C1 segment of cervical spinal cord (tissue), 14 donors: ENCODE results near the gene CROCC.
"Not testable (repeated sequence)": the region's sequence is repeated elsewhere in the genome, so short reads cannot be mapped to it uniquely, and the experiment has no call there.

ENCODE experiments used
- DNase-seq, 14 donors: peaks; one replicate each; lab custom pipeline; 2025; lab: John Stamatoyannopoulos, UW

CROCC gene

DNA sequence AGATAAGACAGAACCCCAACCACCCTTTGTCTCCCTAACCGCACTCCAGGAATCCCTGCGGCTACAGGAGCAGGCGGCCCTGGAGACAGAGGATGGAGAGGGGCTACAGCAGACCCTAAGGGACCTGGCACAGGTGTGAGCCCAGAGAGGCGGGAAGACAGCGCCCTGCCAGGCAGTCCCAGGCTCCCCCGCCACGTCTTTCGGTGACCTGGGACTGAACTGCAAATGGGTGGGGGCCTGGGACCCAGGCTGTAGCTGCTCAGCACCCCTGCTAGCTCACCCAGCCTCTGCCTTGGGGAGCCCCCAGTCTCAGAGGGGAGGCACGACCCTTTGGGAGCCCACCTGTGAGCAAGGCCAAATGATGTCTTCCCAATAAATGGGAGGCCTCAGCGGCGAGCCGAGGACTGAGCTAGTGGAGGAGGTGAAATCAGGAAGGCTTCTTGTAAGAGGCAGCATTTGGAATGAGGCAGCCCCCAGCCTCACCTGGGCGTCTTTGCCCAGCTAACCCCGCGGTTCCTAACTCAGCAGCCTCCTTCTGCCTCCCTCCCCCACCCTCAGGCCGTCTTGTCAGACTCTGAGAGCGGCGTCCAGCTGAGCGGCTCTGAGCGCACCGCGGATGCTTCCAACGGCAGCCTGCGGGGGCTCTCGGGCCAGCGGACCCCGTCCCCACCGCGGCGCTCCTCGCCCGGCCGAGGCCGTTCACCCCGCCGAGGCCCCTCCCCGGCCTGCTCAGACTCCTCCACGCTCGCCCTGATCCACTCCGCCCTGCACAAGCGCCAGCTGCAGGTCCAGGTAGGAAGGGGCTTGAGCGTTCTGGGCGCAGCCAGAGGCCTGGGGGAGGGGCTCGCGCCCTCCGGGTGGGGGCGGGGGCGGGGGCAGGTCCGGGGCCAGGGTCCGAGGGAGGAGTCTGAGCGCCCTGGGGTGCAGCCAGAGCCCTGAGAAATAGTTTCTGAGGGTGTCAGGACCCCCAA is 16.9 kb downstream of the CROCC start:
- DNase-seq: no peak

DNA sequence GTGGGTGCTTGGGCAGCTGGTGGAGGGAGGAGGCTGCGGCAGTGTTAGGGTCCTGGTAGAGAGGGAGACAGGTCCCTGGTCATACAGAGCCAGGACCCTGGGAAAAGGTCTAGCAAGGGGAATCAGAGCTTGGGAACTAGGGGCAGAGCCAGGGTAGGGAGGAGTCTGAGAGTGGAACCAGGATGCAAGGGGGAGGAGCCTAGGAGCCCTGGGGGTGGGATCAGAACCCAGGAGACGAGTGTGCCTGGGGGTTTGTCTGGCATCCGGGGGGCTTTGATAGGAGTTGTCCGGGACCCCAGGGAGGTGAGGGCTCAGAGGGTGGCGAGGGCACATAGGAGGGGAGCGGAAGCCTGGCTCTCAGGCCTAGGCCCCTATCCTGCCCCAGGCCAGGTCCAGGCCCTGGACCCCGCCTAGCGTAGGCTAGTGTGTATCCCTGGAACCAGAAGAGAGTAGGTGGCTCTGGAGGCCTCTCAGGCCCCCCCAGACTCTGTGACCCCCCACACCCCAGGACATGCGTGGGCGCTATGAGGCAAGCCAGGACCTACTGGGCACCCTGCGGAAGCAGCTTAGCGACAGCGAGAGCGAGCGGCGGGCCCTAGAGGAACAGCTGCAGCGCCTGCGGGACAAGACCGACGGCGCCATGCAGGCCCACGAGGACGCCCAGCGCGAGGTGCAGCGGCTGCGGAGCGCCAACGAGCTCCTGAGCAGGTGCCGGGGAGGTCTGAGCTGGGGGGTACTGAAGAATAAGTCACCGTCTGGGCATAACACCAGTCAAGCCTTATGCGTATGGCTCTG is 17.9 kb downstream of the CROCC start:
- DNase-seq: not testable (repeated sequence)

- no peak for DNase-seq
These were observed 22.3 kb downstream of the CROCC start for GRCh38 chr1:16944038-16944437.

GRCh38 chr1:16945512-16945911 is 23.8 kb downstream of the CROCC start:
- not testable (repeated sequence) for DNase-seq

GRCh38 chr1:16946185-16946584 is 24.5 kb downstream of the CROCC start:
- DNase-seq: not testable (repeated sequence)

DNA sequence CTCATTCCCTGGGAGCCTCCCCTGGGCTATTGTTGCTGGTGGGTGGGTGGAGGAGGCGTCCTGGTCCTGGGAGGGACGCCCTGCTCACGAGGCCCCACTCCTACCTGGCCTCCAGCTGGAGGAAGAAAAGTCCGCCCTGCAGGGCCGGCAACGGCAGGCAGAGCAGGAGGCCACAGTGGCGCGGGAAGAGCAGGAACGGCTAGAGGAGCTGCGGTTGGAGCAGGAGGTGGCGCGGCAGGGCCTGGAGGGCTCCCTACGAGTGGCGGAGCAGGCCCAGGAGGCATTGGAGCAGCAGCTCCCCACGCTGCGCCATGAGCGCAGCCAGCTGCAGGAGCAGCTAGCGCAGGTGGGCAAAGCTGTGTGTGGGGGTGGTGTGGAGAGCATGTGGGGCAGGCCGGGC is 24.9 kb downstream of the CROCC start:
- no peak for DNase-seq

DNA sequence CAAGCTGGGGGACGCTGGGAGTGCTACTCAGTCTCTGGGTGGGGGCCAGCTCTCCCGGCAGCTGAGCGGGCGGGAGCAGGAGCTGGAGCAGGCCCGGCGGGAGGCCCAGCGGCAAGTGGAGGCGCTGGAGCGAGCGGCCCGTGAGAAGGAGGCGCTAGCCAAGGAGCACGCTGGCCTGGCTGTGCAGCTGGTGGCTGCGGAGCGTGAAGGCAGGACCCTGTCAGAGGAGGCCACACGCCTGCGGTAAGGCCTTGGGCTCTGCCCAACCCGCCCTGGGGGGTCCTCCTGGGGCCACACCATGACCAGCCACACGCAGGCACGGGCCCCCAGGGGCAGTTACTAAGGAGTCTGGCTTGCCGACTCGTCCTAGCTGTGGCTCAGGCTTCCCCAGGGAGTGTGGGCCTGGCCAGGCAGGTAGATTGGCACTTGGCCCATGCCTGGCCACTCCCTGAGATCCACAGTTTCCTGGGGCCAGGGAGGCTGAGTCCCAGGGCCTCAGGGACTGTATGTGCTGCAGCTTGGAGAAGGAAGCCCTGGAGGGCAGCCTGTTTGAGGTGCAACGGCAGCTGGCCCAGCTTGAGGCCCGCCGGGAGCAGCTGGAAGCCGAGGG is 26.7 kb downstream of the CROCC start:
- not testable (repeated sequence) for DNase-seq

DNA sequence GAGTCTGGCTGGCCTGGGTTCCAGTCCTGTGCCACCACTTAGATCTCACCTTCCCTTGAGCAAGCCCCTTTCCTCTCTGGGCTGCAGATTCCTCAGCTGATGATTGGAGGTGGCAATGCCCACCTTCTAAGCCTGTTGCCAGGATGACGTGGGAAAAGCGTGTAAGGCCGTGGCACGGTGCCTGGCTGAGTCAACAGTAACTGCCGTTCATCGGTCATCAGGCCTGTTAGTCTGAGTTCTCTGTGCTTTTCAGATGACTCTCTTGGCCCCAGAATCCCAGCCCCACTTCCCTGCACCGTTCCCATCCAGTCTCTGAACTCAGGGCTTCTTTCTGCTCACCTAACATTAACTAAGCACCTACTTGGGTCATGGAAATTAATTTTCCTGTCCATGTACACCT is 27.3 kb downstream of the CROCC start:
- not testable (repeated sequence) for DNase-seq

- DNase-seq: not testable (repeated sequence)
These were observed 30.6 kb downstream of the CROCC start for GRCh38 chr1:16952376-16952775.

DNA sequence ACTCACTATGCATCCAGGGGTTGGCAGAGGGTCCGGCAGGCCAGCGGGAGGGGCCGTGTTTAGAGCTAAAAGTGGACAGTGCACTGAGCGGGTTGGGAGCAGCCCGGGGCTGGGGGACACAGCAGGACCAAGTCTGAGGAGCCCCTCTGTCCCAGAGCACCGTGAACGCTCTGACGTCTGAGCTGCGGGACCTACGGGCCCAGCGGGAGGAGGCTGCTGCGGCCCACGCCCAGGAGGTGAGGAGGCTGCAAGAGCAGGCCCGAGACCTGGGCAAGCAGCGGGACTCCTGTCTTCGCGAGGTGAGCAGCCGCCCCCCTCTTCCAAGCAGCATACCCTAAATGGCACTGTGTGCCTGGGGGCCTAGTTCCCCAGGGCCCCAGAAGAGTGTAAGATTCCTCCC is 32.8 kb downstream of the CROCC start:
- DNase-seq: no peak

DNA sequence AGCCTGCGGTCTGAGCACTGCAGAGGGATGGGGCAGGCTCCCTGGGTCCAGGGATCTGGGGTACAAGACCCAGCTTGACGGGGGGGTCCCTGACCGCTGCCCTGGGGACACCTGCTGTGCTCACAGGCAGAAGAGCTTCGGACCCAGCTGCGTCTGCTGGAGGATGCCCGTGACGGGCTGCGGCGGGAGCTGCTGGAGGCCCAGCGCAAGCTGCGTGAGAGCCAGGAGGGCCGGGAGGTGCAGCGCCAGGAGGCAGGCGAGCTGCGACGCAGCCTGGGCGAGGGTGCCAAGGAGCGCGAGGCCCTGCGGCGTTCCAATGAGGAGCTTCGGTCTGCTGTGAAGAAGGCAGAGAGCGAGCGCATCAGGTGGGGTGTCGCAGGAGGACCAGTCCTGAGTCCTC is 33.5 kb downstream of the CROCC start:
- no peak for DNase-seq

GRCh38 chr1:16956775-16957174 is 35.0 kb downstream of the CROCC start:
- DNase-seq: no peak

- DNase-seq: no peak
These were observed 36.0 kb downstream of the CROCC start for GRCh38 chr1:16957731-16958130.

DNA sequence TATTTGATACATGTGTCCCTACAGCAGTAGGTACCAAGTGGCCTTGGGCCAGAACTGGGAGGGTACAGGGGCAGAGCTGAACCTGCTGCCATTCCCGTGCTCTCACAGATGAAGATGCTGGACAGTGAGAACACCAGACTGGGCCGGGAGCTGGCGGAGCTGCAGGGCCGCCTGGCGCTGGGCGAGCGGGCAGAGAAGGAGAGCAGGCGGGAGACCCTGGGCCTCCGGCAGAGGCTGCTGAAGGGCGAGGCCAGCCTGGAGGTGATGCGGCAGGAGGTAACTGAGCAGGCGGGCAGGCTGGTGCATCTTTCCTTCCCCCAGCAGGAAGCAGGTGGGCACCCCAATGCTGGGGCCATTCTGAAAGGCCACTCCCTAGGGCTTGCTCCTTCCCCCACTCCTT is 36.7 kb downstream of the CROCC start:
- DNase-seq: no peak

DNA sequence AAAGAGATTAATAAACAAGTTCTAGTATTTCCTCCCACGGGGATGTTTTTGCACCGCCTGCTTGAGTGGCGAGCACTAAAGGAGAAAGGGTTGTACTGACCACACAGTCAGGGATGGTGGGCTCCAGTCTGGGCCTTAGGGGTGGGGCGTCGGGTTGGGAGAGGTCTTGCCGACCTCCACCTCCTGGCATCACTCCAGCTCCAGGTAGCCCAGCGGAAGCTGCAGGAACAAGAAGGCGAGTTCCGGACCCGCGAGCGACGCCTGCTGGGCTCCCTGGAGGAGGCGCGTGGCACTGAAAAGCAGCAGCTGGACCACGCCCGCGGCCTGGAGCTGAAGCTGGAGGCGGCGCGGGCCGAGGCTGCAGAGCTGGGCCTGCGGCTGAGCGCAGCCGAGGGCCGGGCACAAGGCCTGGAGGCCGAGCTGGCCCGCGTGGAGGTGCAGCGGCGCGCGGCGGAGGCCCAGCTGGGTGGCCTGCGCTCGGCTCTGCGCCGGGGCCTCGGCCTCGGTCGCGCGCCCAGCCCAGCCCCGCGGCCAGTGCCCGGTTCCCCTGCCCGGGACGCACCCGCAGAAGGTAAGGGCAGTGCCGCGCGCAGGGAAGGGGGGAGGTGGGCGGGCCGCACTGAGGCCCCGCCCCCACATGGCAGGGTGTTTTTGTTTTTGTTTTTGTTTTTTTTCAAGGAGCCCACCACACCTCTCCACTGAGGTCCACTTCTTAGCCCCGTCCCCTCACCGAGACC is 39.0 kb downstream of the CROCC start:
- DNase-seq: peak in 6 of 14 donors; percentile 7 to 56 (median 18)

DNA sequence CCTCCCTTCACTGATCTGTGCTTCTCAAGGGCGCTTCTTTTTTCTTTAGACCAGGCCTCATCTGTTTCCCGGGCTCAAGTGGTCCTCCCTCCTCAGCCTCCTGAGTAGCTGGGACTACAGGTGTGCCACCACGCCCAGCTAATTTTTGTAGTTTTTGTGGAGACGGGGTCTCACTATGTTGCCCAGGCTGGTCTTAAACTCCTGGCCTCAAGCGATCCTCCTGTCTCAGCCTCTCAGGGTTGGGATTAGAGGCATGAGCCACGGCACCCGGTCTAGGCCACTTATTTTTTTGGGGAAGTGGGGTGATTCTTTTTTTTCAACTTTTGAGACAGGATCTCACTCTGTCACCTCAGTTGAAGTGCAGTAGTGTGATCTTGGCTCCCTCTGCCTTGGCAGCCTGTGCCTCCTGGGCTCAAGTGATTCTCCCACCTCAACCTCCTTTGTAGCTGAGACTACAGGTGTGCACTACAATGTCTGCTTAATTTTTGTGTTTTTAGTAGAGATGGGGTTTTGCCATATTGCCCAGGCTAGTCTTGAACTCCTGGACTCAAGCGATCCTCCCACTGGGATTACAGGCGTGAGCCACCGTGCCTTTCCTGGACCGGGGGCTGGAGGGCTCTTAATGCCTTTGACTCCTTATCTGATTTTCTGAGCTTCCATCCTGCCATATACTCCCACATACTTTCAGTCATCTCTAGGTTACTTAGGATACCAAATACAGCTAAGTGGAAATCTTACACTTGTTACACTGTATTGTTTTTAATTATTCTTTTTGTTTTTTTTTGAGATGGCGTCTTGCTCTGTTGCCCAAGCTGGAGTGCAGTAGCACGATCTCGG is 39.8 kb downstream of the CROCC start:
- no peak for DNase-seq

- not testable (repeated sequence) for DNase-seq
These were observed 42.4 kb downstream of the CROCC start for GRCh38 chr1:16964169-16964568.

GRCh38 chr1:16965486-16966067 is 43.8 kb downstream of the CROCC start:
- no peak for DNase-seq

DNA sequence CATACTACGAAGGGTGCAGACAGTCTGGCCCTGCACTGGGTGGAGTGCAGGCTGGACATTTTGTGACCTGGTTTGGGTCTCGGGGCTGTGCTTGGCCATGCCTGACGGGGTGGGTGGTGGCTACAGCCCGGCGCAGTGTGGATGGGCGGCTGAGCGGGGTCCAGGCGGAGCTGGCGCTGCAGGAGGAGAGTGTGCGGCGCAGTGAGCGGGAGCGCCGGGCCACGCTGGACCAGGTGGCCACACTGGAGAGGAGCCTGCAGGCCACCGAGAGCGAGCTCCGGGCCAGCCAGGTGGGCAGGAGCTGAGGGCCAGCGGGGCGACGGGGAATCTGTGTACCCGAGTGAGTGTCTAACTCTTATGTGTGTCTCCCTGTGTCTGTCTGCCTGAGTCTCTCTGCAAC is 44.6 kb downstream of the CROCC start:
- DNase-seq: no peak

GRCh38 chr1:16967095-16967575 is 45.4 kb downstream of the CROCC start:
- peak in 6 of 14 donors; percentile 12 to 61 (median 22) for DNase-seq
